Stimulated activated CD8-positive, alpha-beta memory T cell treated with anti-CD3 and anti-CD28 coated beads, Interleukin-15, amount 100 ng/mL, for 24 hours (primary cell): ENCODE data around the gene CLEC18A.
"Not testable (repeated sequence)": the region's sequence is repeated elsewhere in the genome, so short reads cannot be mapped to it uniquely, and the experiment has no call there.

Experiments
- DNase-seq: peaks from one replicate; pipeline ENCODE4 v3.0.0-alpha.2; 2020; ENCODE audit warnings: low read depth

The CLEC18A gene

DNA sequence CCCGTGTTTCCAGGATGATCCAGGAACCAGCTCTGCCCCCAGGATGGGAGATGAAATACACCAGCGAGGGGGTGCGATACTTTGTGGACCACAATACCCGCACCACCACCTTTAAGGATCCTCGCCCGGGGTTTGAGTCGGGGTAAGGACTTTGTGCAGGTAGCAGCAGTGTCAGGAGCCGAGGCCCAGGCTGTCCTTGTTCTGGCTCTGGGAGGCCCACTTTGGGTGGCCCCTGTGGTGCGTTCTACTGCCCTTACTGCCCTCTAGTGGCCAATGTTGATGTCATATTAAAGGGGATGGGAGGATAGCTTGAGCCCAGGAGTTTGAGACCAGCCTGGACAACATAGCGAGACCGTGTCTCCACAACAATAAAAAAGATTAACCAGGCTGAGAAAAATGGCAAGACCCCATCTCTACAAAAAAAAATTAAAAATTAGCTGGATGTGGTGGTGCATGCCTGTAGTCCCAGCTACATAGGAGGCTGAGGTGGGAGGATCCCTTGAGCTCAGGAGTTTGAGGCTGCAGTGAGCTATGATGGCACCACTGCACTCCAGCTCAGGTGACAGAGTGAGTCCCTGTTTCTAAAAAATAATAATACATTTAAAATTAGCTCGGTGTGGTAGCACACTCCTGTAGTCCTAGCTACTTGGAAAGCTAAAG is 20.9 kb upstream of the CLEC18A start:
- DNase-seq: no peak

DNA sequence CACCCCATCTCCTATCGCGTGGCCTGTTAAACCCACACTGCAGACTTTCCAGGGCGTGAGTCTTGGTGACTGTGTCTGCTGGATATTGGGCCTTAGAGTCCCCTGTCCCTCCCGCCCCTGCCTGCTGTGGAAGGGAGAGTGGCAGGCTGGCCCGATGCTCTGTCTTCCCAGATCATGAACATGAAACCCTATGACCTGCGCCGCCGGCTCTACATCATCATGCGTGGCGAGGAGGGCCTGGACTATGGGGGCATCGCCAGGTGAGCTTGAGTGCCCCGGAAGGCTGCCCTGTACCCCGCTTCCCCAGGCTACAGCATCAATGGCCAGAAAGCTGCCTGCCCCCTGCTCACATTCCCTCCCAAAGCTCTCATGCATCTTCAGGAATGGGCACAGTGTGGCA is 19.5 kb upstream of the CLEC18A start:
- no peak for DNase-seq

DNA sequence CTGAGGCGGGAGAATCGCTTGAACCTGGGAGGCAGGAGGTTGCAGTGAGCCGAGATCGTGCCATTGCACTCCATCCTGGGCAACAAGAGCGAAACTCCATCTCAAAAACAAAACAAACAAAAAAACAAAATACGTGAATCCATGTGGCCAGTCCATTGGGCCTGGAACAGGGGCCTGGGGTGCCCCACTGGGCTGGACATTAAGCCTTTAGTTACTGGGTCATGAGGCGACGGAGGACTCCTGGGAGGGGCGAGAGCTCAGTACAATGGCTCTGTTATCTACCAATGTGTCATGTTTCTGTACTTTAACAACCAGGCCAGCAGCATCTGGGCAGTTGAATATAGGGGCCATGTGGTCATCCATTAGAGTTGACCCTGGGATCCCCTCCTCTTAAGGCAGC is 18.9 kb upstream of the CLEC18A start:
- no peak for DNase-seq

DNA sequence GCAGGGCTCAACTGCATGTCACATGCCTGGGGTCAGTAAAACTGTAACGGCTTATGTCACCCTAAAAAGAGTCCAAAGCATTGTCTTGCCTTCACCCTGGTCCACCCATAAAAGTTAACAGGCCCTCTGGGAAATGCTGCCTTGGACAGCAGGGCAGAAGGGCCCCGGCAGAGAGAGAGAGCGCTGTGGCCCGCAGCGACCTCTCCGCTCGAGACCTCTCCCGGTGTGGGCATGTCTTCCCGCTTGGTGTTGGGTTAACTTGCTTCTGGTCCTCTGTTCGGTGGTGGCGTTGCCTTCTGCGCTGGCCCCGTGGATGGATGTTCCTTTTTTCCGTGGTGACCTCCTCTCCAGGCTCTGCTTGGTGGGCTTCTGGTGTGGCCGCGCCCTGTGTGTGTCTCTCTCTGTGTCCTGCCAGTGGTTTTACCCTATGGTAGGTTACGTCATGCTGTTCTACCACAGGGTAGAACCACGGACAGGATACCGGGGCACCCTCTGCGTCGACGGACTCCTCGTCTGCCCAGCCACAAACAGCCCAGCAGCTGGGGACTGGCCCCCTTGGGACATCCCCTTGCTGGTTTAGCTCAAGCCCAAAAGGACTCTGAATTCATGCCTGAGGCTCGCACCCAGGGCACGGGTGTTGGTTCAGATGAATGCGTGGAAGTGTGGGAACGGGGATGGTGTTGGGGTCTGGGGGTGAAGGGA is 18.3 kb upstream of the CLEC18A start:
- DNase-seq: no peak

DNA sequence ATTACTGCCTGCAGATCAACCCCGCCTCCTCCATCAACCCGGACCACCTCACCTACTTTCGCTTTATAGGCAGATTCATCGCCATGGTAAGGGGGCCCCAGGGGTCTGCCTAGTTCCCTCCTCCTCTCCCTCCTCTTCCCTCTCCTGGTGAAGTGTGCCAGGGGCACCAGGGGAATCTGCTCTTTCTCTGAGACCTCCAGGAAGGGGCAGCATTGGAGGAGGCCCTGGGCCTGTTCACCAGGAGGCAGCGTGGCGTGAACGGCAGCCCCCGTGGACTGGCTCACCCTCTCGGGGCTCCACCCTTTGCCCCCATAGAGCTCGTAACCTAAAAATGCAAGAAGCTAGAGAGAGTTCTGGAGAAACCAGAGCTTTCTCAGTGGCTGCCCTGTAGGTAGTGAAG is 17.1 kb upstream of the CLEC18A start:
- no peak for DNase-seq

DNA sequence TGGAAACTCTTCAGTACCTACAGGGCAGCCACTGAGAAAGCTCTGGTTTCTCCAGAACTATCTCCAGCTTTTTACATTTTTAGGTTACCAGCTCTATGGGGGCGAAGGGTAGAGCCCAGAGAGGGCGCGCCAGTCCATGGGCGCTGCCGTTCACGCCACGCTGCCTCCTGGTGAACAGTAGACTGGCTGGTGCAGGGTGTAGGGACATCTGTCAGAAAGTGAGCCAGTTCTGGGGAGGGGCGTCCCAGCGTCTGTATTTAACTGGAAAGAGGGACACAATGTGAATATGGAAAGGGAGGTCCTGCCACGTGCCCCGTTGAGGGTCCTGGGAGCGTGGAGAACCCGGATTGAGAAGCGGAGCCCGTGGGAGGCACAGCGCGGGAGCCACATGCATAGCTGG is 16.4 kb upstream of the CLEC18A start:
- DNase-seq: no peak

DNA sequence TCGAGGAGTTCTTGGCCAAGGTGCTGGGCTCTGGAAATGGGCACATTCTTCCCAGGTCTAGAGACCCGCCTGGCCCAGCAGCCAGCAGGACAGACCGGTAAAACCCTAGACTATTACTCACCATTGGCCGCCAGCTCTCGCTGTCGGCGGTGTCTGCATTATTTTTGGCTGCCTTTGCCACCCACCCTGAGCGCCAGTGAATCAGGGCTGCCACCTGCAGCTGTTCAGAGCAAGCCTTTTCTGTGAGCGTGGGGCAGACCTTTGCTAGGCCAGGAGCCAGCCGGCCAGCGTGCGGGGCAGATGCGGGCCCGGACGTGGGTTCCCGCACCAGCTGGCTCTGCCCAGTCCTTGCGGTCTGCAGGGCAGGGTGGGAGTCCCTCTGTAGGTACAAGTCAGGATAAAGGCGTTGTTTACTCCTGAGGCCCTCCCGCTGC is 15.8 kb upstream of the CLEC18A start:
- DNase-seq: no peak

DNA sequence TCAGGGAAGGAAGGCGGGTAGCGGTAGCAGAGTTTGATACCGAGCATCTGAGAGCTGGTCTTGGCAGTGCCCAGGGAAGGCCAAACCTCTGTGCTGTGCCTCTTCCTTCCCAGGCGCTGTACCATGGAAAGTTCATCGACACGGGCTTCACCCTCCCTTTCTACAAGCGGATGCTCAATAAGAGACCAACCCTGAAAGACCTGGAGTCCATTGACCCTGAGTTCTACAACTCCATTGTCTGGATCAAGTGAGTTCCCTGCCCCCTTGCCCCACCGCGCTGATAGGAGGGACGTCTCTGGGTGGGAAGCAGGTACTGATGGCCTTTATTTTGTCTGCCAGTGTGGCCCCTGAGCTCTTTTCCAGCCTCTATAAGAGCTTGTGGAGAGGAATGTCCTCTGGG is 15.4 kb upstream of the CLEC18A start:
- no peak for DNase-seq

DNA sequence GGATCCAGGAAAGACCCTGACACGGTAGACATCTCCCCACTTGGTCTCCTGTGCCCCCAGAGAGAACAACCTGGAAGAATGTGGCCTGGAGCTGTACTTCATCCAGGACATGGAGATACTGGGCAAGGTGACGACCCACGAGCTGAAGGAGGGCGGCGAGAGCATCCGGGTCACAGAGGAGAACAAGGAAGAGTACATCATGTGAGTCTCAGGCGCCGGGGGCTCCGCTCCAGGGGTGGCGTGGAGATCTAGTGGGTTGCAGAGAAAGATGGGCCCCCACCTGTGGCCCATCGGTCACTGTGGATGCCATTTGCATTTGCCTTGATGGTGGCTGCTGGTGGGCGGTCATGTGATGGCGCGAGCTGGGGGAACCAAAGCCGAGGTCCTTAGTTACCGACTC is 14.9 kb upstream of the CLEC18A start:
- DNase-seq: no peak

DNA sequence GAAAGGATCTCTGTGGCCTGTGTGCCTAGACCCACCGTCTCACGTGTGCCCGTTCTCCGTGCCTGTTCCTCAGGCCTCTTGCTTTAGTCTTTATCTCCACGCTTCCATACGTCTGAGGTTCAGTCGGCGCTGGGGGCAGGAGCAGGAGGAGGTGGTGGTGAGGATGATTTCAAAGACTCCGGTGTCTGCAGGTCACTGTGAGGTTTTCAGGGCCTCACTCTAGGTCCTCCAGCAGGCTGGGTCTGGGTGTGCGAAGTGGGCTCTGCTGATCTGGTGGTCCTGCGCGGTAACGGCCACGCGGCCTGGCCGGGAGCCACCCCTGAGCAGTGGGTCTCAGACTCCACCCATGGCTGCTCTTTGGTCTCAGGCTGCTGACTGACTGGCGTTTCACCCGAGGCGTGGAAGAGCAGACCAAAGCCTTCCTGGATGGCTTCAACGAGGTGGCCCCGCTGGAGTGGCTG is 14.4 kb upstream of the CLEC18A start:
- DNase-seq: no peak

DNA sequence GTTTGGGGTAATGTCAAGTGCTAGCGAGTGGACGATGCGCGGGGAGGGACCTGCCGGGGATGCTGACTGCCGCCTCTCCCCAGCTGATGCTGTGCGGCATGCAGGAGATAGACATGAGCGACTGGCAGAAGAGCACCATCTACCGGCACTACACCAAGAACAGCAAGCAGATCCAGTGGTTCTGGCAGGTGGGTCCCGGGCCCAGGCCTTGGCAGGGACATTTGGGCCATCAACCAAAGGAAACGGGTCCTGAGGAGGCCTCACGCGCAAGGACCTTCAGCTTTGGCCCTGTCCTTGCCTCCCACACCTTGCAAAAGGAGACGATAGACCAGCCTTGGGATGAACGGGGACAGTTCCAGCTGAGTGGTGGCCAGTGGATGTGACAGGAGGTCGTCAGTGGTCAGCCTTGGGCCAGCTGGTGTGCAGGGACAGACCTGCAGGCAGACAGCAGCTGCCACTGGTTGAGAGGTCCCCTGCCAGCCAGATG is 13.6 kb upstream of the CLEC18A start:
- no peak for DNase-seq

DNA sequence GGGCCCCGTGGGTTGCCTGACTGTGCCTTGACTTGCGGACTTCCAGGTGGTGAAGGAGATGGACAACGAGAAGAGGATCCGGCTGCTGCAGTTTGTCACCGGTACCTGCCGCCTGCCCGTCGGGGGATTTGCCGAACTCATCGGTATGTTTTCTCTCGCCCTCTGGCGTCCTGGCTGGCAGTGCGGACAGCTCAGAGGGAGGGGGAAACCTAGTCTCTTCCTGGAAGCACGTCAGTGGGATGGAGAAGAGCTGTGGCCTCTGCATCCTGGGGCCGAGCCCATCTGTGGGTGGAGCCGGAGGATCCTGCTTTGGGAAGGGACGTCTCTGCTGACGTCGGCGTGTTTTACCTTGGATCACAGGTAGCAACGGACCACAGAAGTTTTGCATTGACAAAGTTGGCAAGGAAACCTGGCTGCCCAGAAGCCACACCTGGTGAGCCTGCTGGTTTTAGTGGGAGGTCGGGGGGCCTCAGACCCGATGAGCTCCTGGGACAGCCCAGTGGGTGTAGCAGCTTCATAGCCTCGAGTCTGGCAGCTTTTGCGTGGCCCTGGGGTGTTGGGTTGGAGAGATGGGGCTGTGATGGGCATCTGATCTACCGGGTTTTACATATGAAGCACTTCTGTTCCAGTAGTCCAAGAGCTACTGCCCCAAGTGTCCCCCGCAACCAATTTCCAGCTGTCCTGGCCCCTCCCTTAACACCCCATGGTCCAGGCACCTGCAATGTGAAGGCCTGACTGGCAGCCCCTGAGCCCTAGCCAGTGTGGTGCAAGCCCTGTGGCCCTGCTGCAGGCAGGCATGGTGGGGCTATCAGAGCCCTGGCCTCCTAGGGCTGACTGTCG is 11.9 kb upstream of the CLEC18A start:
- no peak for DNase-seq

DNA sequence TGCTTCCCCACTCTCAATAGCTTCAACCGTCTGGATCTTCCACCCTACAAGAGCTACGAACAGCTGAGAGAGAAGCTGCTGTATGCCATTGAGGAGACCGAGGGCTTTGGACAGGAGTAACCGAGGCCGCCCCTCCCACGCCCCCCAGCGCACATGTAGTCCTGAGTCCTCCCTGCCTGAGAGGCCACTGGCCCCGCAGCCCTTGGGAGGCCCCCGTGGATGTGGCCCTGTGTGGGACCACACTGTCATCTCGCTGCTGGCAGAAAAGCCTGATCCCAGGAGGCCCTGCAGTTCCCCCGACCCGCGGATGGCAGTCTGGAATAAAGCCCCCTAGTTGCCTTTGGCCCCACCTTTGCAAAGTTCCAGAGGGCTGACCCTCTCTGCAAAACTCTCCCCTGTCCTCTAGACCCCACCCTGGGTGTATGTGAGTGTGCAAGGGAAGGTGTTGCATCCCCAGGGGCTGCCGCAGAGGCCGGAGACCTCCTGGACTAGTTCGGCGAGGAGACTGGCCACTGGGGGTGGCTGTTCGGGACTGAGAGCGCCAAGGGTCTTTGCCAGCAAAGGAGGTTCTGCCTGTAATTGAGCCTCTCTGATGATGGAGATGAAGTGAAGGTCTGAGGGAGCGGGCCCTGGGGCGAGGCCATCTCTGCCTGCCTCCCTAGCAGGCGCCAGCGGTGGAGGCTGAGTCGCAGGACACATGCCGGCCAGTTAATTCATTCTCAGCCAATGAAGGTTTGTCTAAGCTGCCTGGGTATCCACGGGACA is 11.1 kb upstream of the CLEC18A start:
- DNase-seq: no peak

DNA sequence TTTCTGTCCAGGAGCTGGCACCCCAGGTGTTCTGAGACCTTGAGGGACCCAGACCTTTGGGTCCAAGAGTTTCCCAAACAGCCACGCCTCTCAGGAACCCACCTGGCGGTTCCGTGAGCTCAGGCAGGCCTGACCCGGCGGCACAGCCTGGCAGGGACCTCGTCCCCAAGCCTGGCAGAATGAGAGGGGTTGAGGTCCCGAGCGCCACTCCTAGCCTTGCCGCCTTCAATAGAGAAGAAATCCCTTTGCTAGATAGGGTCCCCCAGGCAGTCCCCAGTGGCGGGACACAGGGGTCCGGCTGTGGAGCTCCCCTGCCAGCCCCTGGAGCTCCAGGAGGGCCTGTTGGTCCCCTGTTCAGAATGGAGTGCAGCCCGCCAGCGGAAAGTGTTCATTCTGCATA is 10.5 kb upstream of the CLEC18A start:
- no peak for DNase-seq

DNA sequence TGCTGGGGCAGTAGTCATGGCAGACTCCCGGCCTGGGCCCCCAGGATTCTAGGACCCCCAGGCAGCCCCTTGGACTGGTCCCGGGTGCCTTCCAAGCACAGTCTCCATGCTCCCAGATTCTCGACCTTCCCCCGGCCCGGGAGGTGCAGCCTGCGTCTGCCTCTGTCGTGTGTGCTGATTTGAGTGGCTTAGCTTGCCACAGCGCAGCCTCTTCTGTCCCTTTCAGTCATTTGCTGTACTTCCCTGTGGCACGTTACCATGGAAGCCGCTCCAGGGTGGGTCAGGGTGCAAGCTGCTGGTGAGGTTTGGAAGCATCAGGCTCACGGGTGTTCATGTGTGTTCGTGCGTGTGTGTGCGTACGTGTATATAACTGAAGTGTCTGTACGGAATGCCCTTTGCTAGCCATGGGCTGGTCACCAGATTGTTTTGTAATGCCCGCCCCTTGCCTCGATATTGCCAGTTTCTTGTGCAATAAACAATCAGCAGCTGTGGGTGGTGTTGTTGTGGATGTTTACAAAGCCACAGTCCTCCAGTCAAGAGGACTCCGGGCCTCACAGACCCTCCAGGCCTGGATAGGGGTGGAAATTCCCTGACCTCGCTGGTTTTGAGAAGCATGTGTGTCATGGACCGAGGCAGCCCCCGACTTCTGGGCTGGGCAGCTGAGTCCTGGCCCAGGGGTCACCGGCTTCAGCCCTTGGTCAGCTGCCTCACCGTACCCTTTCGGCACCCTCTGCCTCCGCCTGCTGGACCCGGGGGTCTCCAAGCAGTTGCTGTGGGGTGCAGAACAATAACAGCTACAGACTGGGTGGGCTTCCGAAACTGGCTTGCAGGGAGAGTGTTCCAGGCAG is 9.7 kb upstream of the CLEC18A start:
- no peak for DNase-seq

DNA sequence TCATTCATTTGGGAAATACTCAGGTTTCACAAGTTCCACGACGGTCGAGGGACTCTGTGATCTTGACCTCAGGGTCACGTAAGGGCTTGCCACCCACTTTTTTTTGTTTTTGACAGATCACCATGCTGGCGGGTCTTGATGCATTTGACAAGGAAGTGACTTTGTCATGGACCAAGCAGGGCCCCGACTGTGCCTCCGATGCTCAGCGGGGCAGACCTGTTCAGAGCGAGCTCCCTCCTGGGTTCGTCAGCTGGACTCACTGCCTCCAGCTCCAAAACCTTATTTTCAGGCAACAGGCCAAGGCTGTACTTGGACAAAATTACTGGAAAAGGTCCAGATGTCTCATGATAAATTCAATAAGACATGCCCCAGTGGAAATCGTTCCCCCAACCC is 9.0 kb upstream of the CLEC18A start:
- DNase-seq: no peak

DNA sequence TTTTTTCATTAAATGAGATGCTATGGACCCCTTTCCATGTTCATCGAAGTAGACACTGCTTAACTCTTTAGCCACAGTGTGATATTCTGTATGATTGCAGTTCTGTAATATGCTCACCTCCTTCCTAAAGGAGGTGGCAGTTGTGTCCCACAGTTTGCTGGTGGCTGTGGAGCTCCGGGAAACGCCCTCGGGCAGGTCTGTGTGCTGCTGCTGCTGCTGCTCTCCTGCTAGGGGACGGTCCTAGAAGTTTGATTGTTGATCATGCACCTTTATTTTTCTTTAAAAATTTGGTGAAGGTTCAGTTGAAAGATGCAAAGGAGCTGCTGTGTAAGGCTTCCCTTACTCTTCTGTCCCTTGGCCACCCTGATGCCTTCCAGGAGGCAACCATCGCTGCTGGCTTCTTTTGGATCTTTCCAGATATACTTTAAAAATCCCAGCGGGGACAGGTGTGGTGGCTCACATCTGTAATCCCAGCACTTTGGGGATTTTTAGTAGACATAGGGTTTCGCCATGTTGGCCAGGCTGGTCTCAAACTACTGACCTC is 8.4 kb upstream of the CLEC18A start:
- no peak for DNase-seq

DNA sequence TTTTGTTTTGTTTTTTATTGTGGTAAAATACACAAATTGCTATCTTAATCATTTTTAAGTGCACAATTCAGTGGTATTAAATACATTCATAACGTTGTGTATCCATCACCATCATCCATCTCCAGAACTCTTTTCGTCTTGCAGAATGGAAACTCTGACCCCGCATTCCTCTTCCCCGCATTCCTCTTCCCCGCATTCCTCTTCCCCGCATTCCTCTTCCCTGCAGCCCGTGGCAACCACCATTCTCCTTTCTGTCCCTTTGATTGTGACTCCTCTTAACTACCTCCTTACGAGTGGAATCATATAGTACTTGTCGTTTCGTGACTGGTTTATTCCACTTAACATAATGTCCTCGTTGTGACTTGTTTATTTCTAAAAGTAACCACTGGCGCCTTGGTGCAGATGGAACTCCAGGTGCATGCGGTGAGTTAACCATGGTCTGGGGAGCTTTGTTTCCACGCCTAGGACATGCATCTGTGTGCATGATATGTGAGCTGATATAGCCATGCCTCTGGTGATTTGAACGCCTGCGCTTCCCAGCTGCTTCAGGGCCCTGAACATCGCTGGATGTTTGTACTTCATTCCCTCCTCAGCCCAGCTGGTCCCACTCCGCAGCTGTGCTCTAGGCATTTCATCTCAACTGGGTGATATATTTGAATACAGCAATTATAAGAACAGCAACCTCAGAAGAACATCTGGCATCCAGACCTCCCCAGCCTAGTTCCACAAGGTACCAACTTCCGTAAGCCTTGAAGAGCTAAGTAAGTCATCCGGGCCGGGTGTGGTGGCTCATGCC is 7.7 kb upstream of the CLEC18A start:
- DNase-seq: not testable (repeated sequence)

DNA sequence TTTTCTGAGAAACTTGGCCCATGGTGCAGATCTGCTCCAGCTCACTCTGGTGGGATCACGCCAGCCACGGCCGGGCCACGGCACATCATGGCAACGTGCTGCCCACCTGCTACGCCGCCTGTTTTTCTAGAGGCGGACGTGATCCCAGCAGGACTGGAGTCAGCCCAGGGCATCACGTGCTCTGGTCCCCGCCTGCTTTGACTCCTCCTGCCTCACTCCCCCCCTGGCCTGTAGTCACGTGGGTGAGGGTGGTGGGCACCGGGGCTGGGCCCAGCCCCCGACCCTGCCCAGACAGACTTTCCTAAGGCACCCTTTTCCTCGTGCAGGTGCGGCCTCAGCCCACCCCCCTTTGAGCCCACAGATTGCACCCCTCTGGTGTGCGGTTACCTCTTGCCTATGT is 723 bp upstream of the CLEC18A start:
- DNase-seq: not testable (repeated sequence)

DNA sequence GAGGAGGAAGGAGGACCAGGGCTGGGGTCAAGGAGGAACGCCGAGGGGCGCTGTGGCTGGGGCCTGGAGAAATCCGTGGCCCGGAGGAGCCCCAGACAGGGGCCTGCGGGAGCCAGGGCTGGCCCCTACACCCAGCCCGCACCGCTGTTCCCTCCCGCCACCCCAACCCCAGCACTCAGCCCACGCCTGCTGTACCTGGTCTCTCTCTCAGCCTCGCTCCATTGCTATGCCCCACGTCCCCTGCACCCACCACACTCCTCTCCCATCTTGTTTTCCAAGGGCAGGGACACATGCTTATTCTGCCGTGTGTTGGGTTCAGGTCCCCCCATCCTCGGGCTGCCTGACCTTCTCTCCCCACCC is 518 bp downstream of the CLEC18A start:
- DNase-seq: not testable (repeated sequence)
